ENCODE data around the gene IGFBP2.
"Not testable (repeated sequence)": the region's sequence is repeated elsewhere in the genome, so short reads cannot be mapped to it uniquely, and the experiment has no call there.

Gene IGFBP2

DNA sequence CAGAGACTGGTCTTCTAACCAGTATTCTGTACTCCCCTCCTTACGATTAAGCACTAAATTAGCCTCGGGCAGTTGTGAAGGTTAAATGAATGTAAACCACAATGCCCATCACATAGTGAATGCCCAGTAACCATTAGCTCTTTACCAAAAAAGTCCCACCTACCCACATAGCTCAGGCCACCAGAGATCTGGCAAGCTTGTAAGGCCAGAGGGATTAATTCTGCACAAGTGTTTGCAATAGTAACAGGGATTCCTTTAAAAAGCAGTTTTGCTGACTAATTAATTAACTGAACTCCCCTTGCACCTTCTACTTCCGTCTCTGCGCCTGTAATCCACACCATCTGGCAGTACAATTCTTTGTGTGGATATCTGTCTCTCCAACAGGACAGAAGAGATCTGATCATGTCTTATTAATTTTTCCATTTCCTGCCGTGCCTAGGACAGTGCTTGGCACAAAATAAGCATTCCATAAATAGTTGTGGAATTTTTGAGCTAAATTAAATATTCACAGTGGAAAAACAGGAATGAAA is 36.2 kb upstream of the IGFBP2 start:
- H3K4me3 ChIP-seq (replicated peaks; ENCODE audit: low read depth, low read length): no peak overlapping the region
- H3K27me3 ChIP-seq (replicated peaks; ENCODE audit: control insufficient read depth, insufficient read depth, low read length): no peaks in the 10 kb centered on the region
- TF ChIP-seq, protein P1, sequence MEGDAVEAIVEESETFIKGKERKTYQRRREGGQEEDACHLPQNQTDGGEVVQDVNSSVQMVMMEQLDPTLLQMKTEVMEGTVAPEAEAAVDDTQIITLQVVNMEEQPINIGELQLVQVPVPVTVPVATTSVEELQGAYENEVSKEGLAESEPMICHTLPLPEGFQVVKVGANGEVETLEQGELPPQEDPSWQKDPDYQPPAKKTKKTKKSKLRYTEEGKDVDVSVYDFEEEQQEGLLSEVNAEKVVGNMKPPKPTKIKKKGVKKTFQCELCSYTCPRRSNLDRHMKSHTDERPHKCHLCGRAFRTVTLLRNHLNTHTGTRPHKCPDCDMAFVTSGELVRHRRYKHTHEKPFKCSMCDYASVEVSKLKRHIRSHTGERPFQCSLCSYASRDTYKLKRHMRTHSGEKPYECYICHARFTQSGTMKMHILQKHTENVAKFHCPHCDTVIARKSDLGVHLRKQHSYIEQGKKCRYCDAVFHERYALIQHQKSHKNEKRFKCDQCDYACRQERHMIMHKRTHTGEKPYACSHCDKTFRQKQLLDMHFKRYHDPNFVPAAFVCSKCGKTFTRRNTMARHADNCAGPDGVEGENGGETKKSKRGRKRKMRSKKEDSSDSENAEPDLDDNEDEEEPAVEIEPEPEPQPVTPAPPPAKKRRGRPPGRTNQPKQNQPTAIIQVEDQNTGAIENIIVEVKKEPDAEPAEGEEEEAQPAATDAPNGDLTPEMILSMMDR (IDR thresholded peaks at IDR 0.05; ENCODE audit: insufficient read depth, low read length, poor library complexity, severe bottlenecking): no peak
- DNase-seq (ENCODE audit: extremely low read depth, insufficient read length): no peak
- no peaks in the 10 kb centered on the region for H3K36me3 ChIP-seq (ENCODE audit: control insufficient read depth, insufficient read depth, low read length)

DNA sequence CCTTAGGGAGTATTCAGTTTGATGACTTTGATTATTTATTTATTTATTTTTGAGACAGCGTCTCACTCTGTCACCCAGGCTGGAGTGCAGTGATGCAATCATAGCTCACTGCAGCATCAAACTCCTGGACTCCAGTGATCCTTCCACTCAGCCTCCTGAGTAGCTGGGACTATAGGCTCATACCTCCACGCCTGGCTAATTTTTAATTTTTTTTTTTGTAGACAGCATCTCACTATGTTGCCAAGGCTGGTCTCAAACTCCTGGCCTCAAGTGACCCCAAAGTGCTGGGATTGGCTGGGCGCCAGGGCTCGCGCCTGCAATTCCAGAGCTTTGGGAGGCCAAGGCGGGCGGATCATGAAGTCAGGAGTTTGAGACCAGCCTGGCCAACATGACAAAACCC is 35.4 kb upstream of the IGFBP2 start:
- H3K27me3 ChIP-seq (replicated peaks; ENCODE audit: control insufficient read depth, insufficient read depth, low read length); DNase-seq (ENCODE audit: extremely low read depth, insufficient read length); H3K36me3 ChIP-seq (ENCODE audit: control insufficient read depth, insufficient read depth, low read length): not testable (repeated sequence)

GRCh38 chr2:216601632-216602409 is 31.4 kb upstream of the IGFBP2 start:
- Histone ChIP-seq H3K27me3 (replicated peaks; ENCODE audit: control insufficient read depth, insufficient read depth, low read length) (no peaks in the 10 kb centered on the region; the same call in 1 of the 2 replicates), H3K36me3 (ENCODE audit: control insufficient read depth, insufficient read depth, low read length) (no peaks in the 10 kb centered on the region), H3K4me3 (replicated peaks; ENCODE audit: low read depth, low read length) (no peak overlapping the region)
- TF ChIP-seq, protein P1 (IDR thresholded peaks at IDR 0.05; ENCODE audit: insufficient read depth, low read length, poor library complexity, severe bottlenecking): no peak
- DNase-seq (ENCODE audit: extremely low read depth, insufficient read length): no peak

More for the DNA sequence above, 35.4 kb upstream of the IGFBP2 start:
- not testable (repeated sequence) for H3K4me3 ChIP-seq (replicated peaks; ENCODE audit: low read depth, low read length)

DNA sequence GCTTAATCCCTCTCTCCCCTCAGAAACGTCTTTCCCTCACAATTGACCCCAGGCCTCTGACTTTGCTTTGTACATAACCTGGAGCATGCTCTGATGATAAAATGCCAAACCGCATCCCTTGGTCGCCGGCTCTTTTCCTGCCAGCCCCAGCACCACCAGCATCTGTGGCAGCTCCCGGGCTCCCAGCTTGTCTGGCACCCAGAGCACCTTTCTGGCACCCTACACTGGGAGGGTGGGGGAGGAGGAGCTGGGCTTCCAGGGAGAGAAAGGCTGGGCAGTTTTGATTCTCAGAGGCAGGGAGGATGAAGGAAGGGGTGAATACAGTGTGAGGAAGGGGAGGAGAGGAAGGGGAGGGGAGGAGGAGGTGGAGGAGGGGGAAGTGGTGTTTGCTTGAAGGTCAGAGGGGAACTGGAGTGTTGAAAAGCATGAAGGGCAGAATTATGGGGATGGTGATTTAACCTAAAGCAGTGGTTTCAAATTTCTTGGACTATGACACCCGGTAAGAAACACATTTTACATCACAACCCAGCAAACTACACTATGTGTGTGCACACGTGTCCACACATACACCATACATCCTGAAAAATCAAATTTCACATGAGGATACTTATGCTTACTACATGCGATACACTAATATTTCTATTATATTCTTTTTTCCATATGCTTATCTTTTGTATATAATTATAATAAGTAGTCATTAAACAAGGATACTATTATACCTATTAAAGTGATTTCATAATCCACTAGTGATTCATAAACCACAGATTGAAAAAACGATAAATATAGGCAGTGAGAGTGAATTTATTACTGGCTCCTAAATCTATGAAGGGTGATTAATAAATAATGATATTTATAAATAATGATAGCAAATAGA is 30.0 kb upstream of the IGFBP2 start:
- no peaks in the 10 kb centered on the region; the same call in none of the 2 replicates for H3K27me3 ChIP-seq (replicated peaks; ENCODE audit: control insufficient read depth, insufficient read depth, low read length)
- TF ChIP-seq, protein P1 (IDR thresholded peaks at IDR 0.05; ENCODE audit: insufficient read depth, low read length, poor library complexity, severe bottlenecking): no peak
- no peaks in the 10 kb centered on the region for H3K36me3 ChIP-seq (ENCODE audit: control insufficient read depth, insufficient read depth, low read length)
- no peak overlapping the region for H3K4me3 ChIP-seq (replicated peaks; ENCODE audit: low read depth, low read length)
- no peak for DNase-seq (ENCODE audit: extremely low read depth, insufficient read length)

- DNase-seq (ENCODE audit: extremely low read depth, insufficient read length): no peak
- TF ChIP-seq, protein P1 (IDR thresholded peaks at IDR 0.05; ENCODE audit: insufficient read depth, low read length, poor library complexity, severe bottlenecking): no peak
These were observed 29.4 kb upstream of the IGFBP2 start for GRCh38 chr2:216603884-216604245.

DNA sequence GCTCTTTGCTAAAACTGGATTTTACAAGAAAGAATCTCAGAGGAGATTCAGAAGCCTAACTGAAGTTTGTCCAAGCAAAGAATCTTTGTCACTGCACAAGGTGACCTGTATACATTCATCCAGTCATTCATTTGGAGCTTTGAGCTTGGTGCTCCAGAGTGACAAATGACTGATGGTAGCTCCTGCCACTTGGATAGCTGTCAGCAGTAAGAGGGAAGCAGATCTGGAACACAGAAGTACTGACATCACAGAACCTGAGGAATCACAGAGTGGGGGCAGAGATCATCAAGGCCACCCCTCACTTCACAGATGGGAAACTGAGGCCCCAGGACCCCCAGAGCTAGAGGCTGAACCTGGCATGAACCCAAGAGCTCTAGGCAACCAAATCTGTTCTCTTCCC is 28.8 kb upstream of the IGFBP2 start:
- H3K4me3 ChIP-seq (replicated peaks; ENCODE audit: low read depth, low read length): no peak overlapping the region
- no peaks in the 10 kb centered on the region for H3K36me3 ChIP-seq (ENCODE audit: control insufficient read depth, insufficient read depth, low read length)
- TF ChIP-seq, protein P1 (IDR thresholded peaks at IDR 0.05; ENCODE audit: insufficient read depth, low read length, poor library complexity, severe bottlenecking): no peak
- H3K27me3 ChIP-seq (replicated peaks; ENCODE audit: control insufficient read depth, insufficient read depth, low read length): peaks cover 1% of the 10 kb centered on the region
- no peak for DNase-seq (ENCODE audit: extremely low read depth, insufficient read length)

More at GRCh38 chr2:216603884-216604245, 29.4 kb upstream of the IGFBP2 start:
- Histone ChIP-seq H3K27me3 (replicated peaks; ENCODE audit: control insufficient read depth, insufficient read depth, low read length) (no peaks in the 10 kb centered on the region; the same call in none of the 2 replicates), H3K4me3 (replicated peaks; ENCODE audit: low read depth, low read length) (no peak overlapping the region), H3K36me3 (ENCODE audit: control insufficient read depth, insufficient read depth, low read length) (no peaks in the 10 kb centered on the region)

Measured in GM06990 (cell line).